Activated CD8-positive, alpha-beta memory T cell treated with anti-CD3 and anti-CD28 coated beads, Interleukin-2, amount 50 U/mL, for 24 hours (primary cell): Measurements from ENCODE around the gene SPTBN5.

ENCODE experiments used
- DNase-seq: peaks from one replicate; pipeline ENCODE4 v3.0.0-alpha.2; 2020; ENCODE audit errors: extremely low read depth

Gene SPTBN5

GRCh38 chr15:41866263-41866703, 27.6 kb downstream of the SPTBN5 start:
- DNase-seq: no peak

- DNase-seq: no peak
These were observed 28.3 kb downstream of the SPTBN5 start for GRCh38 chr15:41865490-41866055.

DNA sequence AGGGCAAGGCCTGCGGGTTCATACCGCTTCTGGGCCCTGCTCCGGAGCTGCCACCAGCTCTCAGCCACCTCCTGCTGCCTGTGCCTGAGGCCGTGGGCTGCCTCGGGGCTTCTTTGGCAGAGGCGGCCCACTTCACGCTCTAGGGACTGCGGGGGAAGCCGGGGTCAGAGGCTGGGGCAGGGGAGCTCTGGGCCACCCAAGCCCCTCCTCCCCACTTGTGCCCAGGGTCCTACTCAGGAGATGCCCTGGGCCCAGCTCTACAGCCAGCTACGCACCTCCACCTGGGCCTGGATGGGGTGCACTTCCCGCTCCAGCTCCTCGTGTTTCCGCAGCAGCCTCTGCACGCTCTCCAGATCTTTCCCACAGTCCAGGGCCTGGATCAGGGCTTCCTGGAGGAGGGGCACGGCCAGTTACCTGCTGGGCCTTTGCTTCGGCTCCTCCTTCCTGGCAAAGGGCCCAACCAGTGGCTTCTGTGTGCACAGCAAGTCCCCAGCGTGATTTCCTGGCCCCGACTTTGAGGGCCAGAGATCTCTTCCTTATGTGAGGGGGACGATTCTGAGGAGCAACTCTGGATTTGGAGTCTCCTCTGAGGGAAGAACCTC, 31.2 kb downstream of the SPTBN5 start:
- DNase-seq: no peak

GRCh38 chr15:41861736-41862356, 32.0 kb downstream of the SPTBN5 start:
- no peak for DNase-seq

GRCh38 chr15:41860049-41860828, 33.6 kb downstream of the SPTBN5 start:
- no peak for DNase-seq

- no peak for DNase-seq
These were observed 35.1 kb downstream of the SPTBN5 start for GRCh38 chr15:41858756-41859155.

DNA sequence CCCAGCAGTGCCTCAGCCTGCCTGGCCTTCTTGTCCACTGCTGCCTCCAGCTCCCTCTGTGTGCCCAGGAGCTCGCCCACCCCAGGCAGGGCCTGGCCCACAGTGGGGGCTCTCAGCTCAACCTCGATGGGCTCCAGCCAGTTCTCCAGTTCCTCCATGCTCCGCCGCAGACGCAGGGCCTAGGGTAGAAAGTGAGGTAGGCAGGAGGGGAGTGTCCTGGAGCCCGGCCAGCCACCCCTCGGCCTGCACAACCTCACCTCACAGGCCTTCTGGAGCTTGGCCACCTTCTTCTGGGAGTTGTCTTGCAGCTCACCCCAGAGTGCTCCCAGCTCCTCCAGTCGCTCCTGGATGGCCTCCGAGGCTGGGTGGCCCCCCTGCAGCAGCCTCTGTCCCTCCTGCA, 36.5 kb downstream of the SPTBN5 start:
- DNase-seq: no peak

- no peak for DNase-seq
These were observed 37.1 kb downstream of the SPTBN5 start for GRCh38 chr15:41856716-41857115.

DNA sequence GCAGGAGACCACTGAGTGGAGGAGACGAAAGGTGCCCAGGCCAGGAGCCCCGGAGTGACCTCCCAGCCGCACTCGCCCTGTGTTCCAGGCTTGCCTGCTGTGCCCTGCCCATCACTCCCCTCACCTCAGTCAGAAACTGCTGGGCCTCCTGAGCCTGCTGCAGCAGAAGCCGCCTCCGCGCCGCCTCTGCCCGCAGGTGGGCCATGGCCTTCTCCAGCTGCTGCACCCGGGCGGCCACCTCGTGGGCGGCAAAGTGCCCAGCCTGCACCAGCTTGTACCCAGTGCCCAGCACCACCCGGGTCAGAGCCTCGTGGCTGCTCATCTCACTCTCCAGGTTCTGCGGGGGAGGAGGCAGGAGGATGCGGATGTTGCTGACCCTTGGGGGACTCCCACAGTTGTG, 37.6 kb downstream of the SPTBN5 start:
- no peak for DNase-seq

- DNase-seq: no peak
These were observed 38.4 kb downstream of the SPTBN5 start for GRCh38 chr15:41855261-41855961.

- DNase-seq: no peak
These were observed 39.4 kb downstream of the SPTBN5 start for GRCh38 chr15:41854443-41854842.

DNA sequence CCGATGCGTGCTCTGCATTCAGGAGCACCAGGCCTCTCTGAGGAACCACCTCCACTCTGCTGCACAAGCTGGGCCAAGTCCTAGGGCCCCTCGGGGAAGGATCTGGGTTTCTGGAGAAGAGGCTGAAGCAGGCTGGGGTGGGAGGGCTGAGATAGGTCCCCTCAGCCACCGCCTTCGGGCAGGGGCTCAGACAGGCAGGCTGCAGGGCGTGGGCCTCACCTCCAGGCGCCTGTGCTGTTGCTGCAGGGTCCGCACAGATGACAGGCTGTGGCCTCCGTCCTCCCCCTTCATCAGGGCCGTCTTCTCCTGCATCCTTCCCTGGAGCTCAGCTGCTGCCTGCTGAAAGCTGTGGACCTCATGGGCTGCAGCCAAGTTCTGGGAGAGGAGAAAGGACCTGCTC, 40.0 kb downstream of the SPTBN5 start:
- DNase-seq: no peak

DNA sequence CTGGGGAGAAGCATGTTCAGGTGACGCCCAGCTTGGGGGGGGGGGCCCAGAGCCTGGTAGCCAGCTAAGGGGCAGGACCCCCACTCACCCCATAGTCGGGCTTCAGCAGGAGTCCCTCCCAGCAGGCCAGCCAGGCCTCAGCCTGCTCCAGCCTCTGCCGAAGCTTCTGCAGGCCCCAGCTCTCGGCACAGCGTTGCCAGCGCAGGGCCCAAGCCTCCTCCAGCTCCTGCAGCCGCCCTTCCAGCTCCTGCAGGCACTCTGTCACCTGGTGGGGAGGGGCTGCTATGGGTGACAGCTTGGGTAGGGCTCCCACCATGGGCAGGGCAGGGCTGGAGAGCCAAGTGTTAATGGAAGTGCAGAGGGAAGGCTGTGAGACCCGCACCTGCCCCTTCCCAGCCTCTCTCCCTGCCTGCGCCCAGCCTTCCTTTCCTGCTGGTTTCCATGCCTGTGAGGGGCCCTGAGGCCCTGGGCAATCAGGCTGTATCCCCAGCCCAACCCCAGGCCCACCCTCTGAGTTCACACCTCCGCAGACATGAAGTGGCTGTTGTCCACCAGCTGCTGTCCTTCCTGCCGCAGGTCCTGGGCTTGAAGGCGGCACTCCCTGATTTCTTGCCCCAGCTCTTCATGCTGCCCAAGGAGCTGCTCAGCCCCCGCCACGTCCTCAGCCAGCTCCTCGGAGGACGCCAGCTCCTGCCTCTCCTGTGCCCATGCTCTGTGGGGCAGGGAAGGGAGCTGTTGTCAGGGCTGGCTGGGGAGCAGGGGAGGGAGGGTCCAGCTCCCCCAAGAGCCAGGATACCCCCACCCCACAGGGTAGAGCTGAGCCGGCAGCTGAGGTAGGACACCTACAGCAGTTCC, 40.9 kb downstream of the SPTBN5 start:
- no peak for DNase-seq

DNA sequence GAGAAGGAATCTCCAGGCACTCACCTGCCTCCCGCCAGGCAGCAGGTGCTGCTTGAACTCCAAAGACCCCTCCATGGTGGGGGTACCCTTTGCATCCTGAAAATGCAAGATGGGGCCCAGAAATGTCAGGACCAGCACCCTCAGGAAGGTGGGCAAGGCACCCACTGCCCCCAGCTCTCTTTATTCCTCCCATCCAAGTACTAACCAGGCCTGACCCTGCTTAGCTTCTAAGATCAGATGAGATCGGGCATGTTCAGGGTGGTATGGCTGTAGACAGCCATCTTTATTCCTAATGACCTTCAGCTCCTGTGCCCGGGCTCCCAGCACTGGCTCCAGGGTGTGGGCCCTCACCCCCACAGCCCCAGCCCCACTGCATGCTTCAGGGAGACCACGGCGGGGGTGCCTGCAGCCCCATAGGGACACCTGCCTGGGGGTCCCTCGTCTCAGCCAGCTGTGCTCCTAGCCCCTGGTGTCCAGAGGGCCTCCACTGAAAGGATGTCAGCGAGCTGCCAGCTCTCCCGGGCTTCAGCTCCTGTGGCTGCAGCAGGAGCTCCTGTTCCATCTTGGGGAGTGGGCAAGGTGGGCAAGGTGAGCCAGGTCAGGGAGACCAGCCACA, 42.0 kb downstream of the SPTBN5 start:
- no peak for DNase-seq

- no peak for DNase-seq
These were observed 42.7 kb downstream of the SPTBN5 start for GRCh38 chr15:41851167-41851523.

DNA sequence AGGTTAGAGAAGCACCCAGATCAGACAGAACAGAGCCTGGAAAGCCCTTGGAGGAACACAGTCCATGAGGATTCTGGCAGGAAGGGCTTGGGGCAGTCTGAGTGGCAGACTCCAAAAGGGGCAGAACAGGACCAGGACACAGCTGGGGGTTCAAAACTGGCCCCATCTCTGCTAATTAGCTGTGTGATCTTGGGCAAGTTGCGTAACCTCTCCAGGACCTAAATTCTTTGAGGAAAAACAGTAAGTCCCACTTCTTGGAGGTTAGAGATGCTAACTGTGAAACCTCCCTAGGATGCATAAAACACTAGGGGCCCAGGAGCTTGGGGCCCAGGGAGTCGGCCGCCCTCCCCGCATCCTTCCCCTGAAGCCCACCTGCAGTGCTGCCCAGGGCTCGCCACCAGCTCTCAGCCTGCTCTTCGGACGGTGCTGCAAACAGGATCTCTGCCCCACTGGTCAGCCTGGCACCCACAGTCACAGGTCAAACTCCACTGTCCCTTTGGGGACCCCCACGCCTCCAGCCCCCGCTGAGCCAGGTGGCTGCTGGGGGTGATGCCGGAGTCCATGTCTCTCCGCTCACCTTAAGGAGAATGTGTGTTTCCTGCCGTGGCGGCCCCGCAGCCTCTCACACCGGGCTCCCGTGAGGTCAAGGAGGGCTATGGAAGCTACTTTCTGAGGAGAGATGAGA, 43.2 kb downstream of the SPTBN5 start:
- no peak for DNase-seq

GRCh38 chr15:41849861-41850260, 44.0 kb downstream of the SPTBN5 start:
- no peak for DNase-seq

- no peak for DNase-seq
These were observed 44.6 kb downstream of the SPTBN5 start for GRCh38 chr15:41849204-41849603.

GRCh38 chr15:41848631-41849030, 45.2 kb downstream of the SPTBN5 start:
- DNase-seq: no peak

DNA sequence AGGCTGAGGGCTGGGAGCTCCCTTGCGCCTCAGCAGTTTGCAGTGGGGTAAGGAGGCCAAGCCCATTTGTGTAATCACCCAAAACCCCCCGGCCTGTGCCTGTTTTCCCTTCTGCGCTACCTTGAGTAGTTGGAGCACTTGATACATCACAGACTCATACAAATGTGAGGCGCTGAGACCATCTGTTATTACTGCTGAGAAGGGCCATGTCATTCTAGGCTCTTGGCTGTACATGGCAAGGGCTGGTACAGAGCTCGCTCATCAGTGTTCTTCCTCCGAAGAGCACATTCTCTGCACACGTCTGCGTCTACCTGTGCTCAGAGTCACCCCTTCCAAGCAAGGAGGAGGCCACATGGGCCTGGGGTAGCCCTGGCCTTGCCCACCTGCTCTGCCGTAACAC, 45.9 kb downstream of the SPTBN5 start:
- no peak for DNase-seq
